ENCODE measurements around the gene DMRTC2. TPM values are rescaled to one million over a fixed set of nuclear protein-coding genes. Genes with fewer than 3 reads are reported as not detected.

DMRTC2 gene
- total and polyA plus RNA-seq, 2 of the 8 experiments (the other 6 are each of a cell fraction or from before 2014, with no cell fraction given) = not detected

GRCh38 chr19:41876847-41877832, 32.3 kb downstream of the DMRTC2 start, which contains the start of gene CD79A (continued):
- no peak for TF ChIP-seq FOSL1 (IDR thresholded peaks at IDR 0.05; ENCODE audit: insufficient read depth, low read depth, low read length)
- no peak for TF ChIP-seq BRCA1 (IDR thresholded peaks at IDR 0.05; ENCODE audit: low read depth, low read length)
- no peak for TF ChIP-seq ASH2L (IDR thresholded peaks at IDR 0.05; ENCODE audit: low read length)
- TF ChIP-seq HDAC2 (IDR thresholded peaks at IDR 0.05; ENCODE audit: borderline replicate concordance in 1 of 2, low read depth in 2 of 2, low read length in 2 of 2) = no peak
- TF ChIP-seq SRF (IDR thresholded peaks at IDR 0.05; ENCODE audit: low read depth, low read length) = no peak
- no peak for TF ChIP-seq TCF12 (IDR thresholded peaks at IDR 0.05; ENCODE audit: low read depth, low read length)
- no peak for TF ChIP-seq RFX5 (IDR thresholded peaks at IDR 0.05; ENCODE audit: borderline replicate concordance, low read depth, low read length)
- no peak for TF ChIP-seq JUN (IDR thresholded peaks at IDR 0.05; ENCODE audit: low read depth, low read length)
- TF ChIP-seq HDAC6 (IDR thresholded peaks at IDR 0.05; ENCODE audit: low read depth, low read length) = no peak
- TF ChIP-seq EZH2 (IDR thresholded peaks at IDR 0.05; ENCODE audit: low read depth, low read length, severe bottlenecking) = no peak
